HG03025 (cell line): ENCODE results near the gene NOCT.
"Not testable (repeated sequence)": the region's sequence is repeated elsewhere in the genome, so short reads cannot be mapped to it uniquely, and the experiment has no call there.

Experiments used
- ATAC-seq: cut with Tn5 transposase; IDR thresholded peaks from one replicate; pipeline ENCODE4 v1.9.1; 2021; ENCODE audit warnings: mild to moderate bottlenecking, moderate library complexity; ENCODE audit not compliant: unreplicated experiment, low FRiP score

Gene NOCT

DNA sequence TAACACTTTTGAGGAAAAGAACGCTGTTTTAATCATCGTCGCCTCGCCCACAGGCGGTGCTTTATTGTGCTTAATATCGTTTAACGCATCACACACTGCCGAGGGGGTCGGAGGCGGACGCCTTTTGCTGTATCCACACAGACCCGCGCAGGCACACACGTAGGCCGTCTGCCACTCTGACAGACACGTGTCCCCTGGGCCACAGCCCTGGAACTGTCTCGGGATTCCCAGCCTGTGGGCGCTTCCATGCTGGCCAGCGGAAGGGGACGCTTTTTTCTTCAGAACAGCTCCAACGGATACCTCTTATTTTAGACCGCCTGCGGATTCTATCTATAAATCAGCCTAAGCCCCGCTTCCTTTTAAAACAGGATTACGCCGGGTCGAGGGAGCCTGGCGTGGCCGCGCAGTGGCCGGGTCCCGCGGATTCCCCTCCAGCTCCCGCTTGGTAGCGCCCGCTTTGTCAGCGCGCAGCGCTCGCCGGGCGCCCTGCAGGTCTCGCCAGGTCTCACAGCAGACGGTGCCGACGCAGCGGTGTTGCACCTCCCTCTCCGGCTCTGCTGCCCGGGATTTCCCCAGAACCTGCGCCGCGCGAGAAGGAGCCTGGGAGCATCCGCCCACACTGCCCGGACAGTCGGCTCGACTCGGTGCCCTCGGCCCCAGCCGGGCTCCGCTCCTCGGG, at the start of gene NOCT:
Gene NOCT (plus strand): TSS at position 513 of the 679 bp plus-strand sequence. CDS start 201 bp downstream, outside the sequence.
- peak; percentile 97 for ATAC-seq

DNA sequence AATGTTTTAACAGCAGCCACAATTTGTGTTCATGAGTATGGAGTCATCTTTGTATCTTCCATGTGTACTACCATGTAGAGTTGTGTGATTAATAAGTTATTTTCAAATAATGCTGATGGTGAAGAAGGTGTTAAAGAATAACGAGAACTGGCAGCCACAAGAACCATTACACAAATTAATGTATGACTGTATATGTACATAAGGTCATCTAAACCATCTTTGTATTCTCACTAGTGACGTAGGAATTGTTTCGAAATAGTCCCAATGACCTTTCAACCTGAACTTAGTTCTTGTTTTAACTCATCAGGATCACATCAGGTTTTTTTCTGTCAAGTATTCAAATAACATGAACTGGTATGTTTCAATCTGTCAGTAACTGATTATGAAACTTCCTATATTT, 48.3 kb upstream of the NOCT start:
- ATAC-seq, result no peak

DNA sequence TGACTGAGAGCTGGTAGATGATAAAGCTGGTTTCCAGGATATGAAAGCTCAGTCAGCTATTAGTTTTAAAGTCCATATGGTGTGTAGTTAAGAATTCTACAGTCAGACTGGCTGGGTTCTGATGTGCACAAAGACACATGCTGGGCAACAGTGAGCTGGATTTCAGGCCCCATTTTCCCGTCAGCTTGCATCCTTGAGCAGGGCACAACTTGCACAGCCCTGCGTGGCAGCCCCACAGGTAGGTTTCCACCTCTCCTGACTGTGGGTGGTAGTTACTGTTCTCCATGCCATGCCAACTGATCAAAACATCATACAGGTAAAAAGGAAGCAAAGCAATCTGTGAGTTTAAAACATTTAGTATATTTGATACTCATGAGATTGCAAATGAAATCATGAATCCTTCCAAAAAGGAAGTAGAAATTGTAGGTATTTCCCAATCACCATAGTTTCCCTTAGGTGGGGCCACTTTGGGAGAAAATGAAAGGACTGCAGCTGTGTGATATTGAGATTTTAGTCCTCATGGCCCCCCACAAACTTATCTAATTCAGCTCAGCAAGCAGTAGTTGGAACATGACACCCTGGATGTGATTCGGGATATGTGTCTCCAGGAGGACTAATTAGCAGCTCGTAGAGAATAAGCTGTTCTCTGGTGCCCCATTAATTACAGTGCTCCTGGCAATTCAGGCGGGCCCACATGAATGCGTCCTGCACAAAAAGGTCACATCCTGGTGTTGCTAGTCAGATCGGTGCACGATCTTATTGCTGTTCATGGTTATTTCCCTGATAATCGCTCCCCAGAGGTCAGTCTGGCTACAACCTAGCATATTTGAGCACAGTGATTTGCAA, 42.4 kb upstream of the NOCT start:
- ATAC-seq, result no peak

- no peak for ATAC-seq
These were observed 40.4 kb upstream of the NOCT start for GRCh38 chr4:138975225-138975624.

DNA sequence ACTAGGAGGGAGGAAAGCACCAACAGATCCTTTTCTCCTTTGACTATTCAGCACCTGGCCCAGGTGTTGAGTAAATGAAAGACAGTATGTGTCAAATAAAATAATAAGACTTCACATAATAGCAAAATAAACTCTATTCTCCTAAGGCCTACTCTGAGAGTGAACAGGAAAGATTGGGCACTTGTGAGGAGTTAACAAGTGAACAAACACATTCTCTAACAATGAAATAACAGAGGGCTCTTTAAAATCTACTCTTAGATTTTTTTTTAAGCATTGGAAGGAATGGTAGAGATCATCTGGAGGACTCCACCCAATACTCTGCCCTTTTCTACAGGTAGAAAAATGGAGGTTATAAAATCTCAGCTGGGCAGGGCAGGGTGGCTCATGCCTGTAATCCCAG, 39.1 kb upstream of the NOCT start:
- ATAC-seq, result no peak

GRCh38 chr4:138977524-138977923, 38.1 kb upstream of the NOCT start:
- peak; percentile 95 for ATAC-seq

DNA sequence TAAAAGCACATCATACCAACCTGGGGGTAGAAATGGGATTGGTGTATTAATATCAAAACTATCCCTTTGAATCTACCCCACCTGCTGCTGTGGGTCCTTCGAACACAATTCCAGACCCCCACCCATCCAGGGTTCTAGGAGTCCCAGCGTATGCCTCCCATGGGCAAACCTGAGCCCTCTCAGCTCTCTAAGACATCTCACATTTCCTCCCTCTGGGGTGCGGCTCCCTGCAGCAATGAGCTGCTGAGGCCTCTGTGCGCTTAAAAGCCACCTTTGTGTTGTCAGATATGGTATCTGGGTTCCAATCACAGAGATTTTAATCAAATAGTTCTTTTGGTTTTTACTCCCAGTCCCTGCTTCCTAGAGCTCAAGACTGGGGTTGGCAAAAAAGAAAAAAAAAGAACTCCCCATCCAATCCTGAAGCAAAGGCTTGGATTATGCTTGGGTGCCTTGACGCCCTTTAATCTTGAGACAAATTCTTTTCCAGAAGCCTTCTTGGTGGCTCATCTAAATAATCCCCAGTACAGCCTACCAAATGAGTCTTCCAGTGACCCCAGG, 37.5 kb upstream of the NOCT start:
- no peak for ATAC-seq

GRCh38 chr4:138978600-138978999, 37.0 kb upstream of the NOCT start:
- no peak for ATAC-seq

DNA sequence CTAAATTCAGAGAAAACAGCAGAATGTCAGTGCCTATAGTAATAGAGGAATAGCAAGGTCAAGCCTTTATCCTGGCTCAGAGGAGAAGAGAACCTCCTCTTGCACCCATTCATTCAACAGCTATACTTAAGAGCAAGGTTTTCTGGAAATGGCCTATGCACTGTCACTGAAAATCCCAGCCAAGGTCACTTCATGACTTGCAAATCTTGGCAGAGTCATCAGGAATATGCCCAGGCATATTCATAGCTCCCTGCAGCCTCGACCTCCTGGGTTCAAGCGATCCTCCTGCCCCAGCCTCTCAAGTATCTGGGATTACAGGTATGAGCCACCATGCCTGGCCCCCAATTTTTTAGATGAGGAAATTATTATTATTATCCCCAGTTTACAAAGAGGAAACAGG, 35.8 kb upstream of the NOCT start:
- ATAC-seq, result no peak

DNA sequence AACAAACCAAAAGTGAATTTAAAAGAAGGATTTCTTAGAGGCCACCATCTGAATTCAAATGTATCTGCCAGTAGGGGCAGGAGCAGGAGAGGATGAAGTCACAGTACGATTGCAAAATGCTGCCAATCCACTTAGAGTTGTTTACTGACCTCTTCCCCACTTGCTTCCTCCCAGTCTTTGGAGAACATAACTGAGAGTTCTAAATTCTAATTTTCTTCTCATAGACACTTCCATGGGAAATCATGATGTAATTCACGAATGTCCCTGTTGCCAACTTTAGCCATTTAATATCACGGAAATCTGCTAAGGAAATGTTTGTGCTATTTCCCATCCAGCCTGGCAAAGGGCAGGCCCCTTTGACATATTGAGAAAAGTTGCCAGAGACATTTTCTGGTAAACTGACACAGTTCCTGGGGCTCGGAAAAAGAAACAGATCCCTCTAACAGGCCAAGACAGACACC, 33.6 kb upstream of the NOCT start:
- no peak for ATAC-seq

- no peak for ATAC-seq
These were observed 32.8 kb upstream of the NOCT start for GRCh38 chr4:138982754-138983153.

DNA sequence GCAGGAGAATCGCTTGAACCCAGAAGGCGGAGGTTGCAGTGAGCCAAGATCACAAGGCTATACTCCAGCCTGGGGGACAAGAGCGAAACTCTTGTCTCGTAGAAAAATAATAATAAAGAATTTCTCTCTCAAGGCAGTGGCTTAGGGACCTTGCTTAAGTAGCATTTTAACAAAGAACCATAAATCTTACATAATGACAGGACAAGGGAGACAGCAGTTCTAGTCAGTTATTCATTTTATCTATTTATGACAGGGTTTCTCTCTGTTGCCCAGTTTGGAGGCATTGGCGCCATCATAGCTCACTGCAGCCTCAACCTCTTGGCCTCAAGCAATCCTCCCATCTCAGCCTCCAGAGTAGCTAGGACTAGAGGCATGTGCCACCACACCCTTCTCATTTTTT, 31.9 kb upstream of the NOCT start:
- no peak for ATAC-seq

DNA sequence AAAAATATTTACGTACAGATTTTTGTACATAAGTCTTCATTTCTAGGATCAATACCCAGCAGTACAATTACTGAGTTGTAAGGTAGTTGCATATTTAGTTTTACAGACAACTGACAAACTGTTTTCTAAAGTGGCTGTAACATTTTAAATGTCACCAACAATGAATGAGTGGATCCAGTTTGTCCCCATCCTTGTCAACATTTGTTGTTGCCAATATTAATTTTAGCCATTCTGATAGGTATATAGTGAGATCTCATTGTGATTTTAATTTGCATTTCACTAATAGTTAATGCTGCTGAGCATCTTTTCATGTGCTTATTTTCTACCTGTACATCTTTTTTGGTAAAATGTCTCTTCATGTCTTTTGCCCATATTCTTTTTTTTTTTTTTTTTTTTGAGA, 30.9 kb upstream of the NOCT start:
- ATAC-seq, result no peak

DNA sequence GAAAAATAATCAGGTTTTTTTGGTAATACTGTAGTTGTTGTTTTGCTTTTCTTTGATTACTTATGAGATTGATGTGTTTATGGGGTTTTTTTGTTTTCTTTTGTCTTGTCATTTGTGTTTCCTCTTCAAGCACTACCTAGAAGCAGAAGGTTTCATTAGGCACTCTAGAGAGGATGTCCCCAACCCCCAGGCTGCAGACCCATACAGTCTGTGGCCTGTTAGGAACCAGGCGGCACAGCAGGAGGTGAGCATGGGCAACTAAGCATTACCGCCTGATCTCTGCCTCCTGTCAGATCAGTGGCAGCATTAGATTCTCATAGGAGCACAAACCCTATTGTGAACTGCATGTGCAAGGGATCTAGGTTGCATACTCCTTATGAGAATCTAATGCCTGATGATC, 22.9 kb upstream of the NOCT start:
- no peak for ATAC-seq

DNA sequence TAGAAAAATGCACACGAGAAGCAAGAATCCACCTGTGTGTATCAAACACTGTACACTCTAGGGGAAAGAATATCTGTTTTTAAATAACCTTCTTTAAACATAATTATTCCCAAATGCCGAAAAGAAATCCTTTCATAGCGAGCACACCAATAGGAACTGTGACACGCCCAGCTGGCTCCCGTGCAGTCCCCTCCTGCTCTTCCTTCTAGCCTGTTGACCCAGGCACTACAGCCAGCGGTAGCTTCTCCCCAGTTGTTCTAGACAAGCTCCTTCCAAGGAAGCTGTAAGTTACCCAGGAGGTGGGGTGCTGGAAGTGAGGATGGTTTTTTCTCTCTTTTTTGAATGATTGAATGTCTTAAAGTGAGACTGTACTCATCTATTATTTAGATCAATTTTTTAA, 19.5 kb upstream of the NOCT start:
- ATAC-seq, result no peak

- ATAC-seq, result no peak
These were observed 15.9 kb upstream of the NOCT start for GRCh38 chr4:138999666-139000065.

GRCh38 chr4:139000134-139000533, 15.4 kb upstream of the NOCT start:
- ATAC-seq, result not testable (repeated sequence)

GRCh38 chr4:139001430-139001829, 14.2 kb upstream of the NOCT start:
- not testable (repeated sequence) for ATAC-seq

GRCh38 chr4:139003668-139004067, 11.9 kb upstream of the NOCT start:
- ATAC-seq, result not testable (repeated sequence)

DNA sequence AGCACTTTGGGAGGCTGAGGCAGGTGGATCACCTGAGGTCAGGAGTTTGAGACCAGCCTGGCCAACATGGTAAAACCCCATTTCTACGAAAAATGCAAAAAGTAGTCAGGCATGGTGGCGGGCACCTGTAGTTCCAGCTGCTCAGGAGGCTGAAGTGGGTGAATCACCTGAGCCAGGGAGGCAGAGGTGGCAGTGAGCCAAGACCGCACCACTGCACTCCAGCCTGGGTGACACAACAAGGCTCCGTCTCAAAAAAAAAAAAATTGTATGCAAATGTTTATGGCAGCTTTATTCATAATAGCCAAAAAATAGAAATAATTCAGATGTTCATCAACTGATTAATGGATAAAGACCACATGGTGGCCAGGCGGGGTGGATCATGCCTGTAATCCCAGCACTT, 9.8 kb upstream of the NOCT start:
- no peak for ATAC-seq

DNA sequence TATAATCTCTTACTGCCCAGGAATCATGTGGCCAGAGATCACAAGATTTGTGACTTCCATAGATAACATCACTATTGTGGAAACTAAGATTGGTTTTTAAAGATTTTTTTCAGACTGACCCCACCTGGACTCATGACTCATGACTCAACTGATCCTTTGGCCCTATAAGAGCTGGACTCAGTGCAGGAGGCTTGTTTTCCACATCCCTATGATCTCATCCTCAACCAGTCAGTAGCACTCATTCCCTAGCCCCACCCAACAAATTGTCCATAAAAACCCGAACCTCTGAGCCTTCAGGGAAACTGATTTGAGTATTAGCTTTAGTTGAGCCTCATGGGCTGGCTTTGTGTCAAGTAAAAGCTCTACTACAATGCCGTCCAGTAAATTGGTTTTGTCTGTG, 7.9 kb upstream of the NOCT start:
- no peak for ATAC-seq

GRCh38 chr4:139008278-139008677, 7.3 kb upstream of the NOCT start:
- ATAC-seq, result not testable (repeated sequence)
